DND-41 (cell line): ENCODE results near the gene CCDC74B.
"Not testable (repeated sequence)": the region's sequence is repeated elsewhere in the genome, so short reads cannot be mapped to it uniquely, and the experiment has no call there.

ENCODE experiments used
- ATAC-seq: fragments of 200-7000 bp; cut with Tn5 transposase; 3 replicates; pipeline ENCODE4 v1.9.1; 2021; ENCODE audit warnings: low read depth; ENCODE audit not compliant: insufficient read depth
- DNase-seq: peaks from one replicate; pipeline ENCODE4 v3.0.0-alpha.2; 2020
- H2AFZ ChIP-seq: 2 replicates; pipeline ENCODE4 v1.6.0; 2012; ENCODE audit warnings: low read depth, low read length
- H3K27ac ChIP-seq: 2 replicates; pipeline ENCODE4 v1.5.1; 2012; ENCODE audit warnings: low read length, inconsistent platforms
- H3K27me3 ChIP-seq: fragments of 200-600 bp; sonication (generic); 2 replicates; pipeline ENCODE4 v1.6.0; 2012; ENCODE audit warnings: low read length, mild to moderate bottlenecking, inconsistent platforms; ENCODE audit not compliant: insufficient read depth, poor library complexity
- H3K36me3 ChIP-seq: 2 replicates; pipeline ENCODE4 v1.5.1; 2012; ENCODE audit warnings: low read length, inconsistent platforms; ENCODE audit not compliant: insufficient read depth
- H3K4me1 ChIP-seq: 2 replicates; pipeline ENCODE4 v1.5.1; 2012; ENCODE audit warnings: mild to moderate bottlenecking, low read length; ENCODE audit not compliant: insufficient read depth
- H3K4me2 ChIP-seq: 2 replicates; pipeline ENCODE4 v1.6.0; 2012; ENCODE audit warnings: mild to moderate bottlenecking, moderate library complexity, low read length, inconsistent platforms; ENCODE audit not compliant: insufficient read depth
- H3K4me3 ChIP-seq, 2 experiments: fragments of 200-600 bp in 1 of 2; shearing (Covaris generic) in 1 of 2; 2 replicates each; pipeline ENCODE4 v1.5.1; 2012 to 2016; ENCODE audit warnings: inconsistent platforms in 2 of 2, low read length in 2 of 2, mild to moderate bottlenecking in 2 of 2, low read depth in 1 of 2, moderate library complexity in 1 of 2
- H3K79me2 ChIP-seq: 2 replicates; pipeline ENCODE4 v1.6.0; 2012; ENCODE audit warnings: low read length, inconsistent platforms; ENCODE audit not compliant: insufficient read depth
- H3K9ac ChIP-seq: 2 replicates; pipeline ENCODE4 v1.6.0; 2012; ENCODE audit warnings: low read depth, mild to moderate bottlenecking, inconsistent platforms, low read length, moderate library complexity
- H3K9me3 ChIP-seq: 2 replicates; pipeline ENCODE4 v1.5.1; 2012; ENCODE audit warnings: low read length, moderate library complexity, mild to moderate bottlenecking, inconsistent platforms; ENCODE audit not compliant: insufficient read depth, severe bottlenecking
- H4K20me1 ChIP-seq: 2 replicates; pipeline ENCODE4 v1.6.0; 2012; ENCODE audit warnings: low read length; ENCODE audit not compliant: insufficient read depth

Gene CCDC74B

GRCh38 chr2:130120924-130121323 lies 24.0 kb downstream of the CCDC74B start:
- not testable (repeated sequence) for H3K27ac ChIP-seq, H3K4me1 ChIP-seq, H3K79me2 ChIP-seq, H3K9me3 ChIP-seq, H3K36me3 ChIP-seq, ATAC-seq, H4K20me1 ChIP-seq, H3K4me2 ChIP-seq, DNase-seq, H3K9ac ChIP-seq, H2AFZ ChIP-seq, H3K4me3 ChIP-seq, H3K27me3 ChIP-seq

GRCh38 chr2:130102597-130103363 lies 42.1 kb downstream of the CCDC74B start:
- not testable (repeated sequence) for DNase-seq, H3K4me1 ChIP-seq, H3K79me2 ChIP-seq, ATAC-seq, H3K9me3 ChIP-seq, H4K20me1 ChIP-seq, H3K9ac ChIP-seq, H3K27me3 ChIP-seq, H3K27ac ChIP-seq, H3K36me3 ChIP-seq, H3K4me2 ChIP-seq, H3K4me3 ChIP-seq, H2AFZ ChIP-seq
